A549 (cell line): Measurements from ENCODE around the gene ZDHHC9. TPM values are rescaled to one million over a fixed set of nuclear protein-coding genes. Genes with fewer than 3 reads are reported as not detected.

ENCODE experiments used
- ATAC-seq, 2 experiments: fragments of 200-7000 bp in 1 of 2; fragments of >200 bp in 1 of 2; cut with Nextera tagmentation in 1 of 2; cut with Tn5 transposase in 1 of 2; 3 replicates each; pipeline versions ENCODE4 v1.8.0 to v1.9.1; 2018 to 2020; ENCODE audit warnings: mild to moderate bottlenecking in 1 of 2, moderate library complexity in 1 of 2
- CTCF ChIA-PET: fragments of 300-600 bp; sonication (Branson Sonifier 250); formaldehyde crosslinking; extraction: SDS; loops from one replicate; lab custom pipeline; 2021; ENCODE audit warnings: antibody characterized with exemption, inconsistent platforms; lab: Yijun Ruan, JAX
- POLR2A ChIA-PET: fragments of 350-600 bp; formaldehyde crosslinking; extraction: SDS; loops from one replicate; lab custom pipeline; 2021; ENCODE audit warnings: antibody characterized with exemption, inconsistent platforms; lab: Yijun Ruan, JAX
- DNase-seq, 2 experiments: peaks; one replicate each; pipeline versions ENCODE4 v3.0.0 to v3.0.0-alpha.2; 2011 to 2016; ENCODE audit warnings: low read depth in 1 of 2, low spot score in 1 of 2
- FAIRE-seq: peaks from 2 replicates; lab custom pipeline; 2011; peaks lifted over from hg19 to GRCh38; lab: Jason Lieb, UNC
- H3K27ac ChIP-seq, 2 experiments: fragments of >200 bp; sonication (Bioruptor Twin); formaldehyde crosslinking; 3 replicates each; pipeline ENCODE4 v1.5.1; 2016 to 2017
- H3K4me1 ChIP-seq: fragments of >200 bp; sonication (Bioruptor Twin); formaldehyde crosslinking; 3 replicates; pipeline ENCODE4 v1.6.1; 2016
- H3K4me2 ChIP-seq: fragments of >200 bp; sonication (Bioruptor Twin); formaldehyde crosslinking; 3 replicates; pipeline ENCODE4 v1.6.1; 2016
- H3K4me3 ChIP-seq: fragments of >200 bp; sonication (Bioruptor Twin); formaldehyde crosslinking; 3 replicates; pipeline ENCODE4 v1.5.1; 2016
- H3K9me3 ChIP-seq: fragments of >200 bp; sonication (Bioruptor Twin); formaldehyde crosslinking; 3 replicates; pipeline ENCODE4 v1.6.1; 2016
- BHLHE40 ChIP-seq: IDR thresholded peaks from 2 replicates; pipeline ENCODE4 v1.6.1; 2012; ENCODE audit warnings: low read depth, low read length, inconsistent platforms
- CHD4 ChIP-seq: fragments of 200-600 bp; sonication (generic); IDR thresholded peaks from 2 replicates; pipeline ENCODE4 v1.6.1; 2016; ENCODE audit warnings: antibody characterized with exemption, mild to moderate bottlenecking, borderline replicate concordance
- CTCF ChIP-seq: fragments of >200 bp; sonication (Bioruptor Twin); formaldehyde crosslinking; IDR thresholded peaks from 3 replicates; pipeline ENCODE4 v1.5.1; 2016
- EHF ChIP-seq: fragments of 250-450 bp; sonication (Bioruptor Pico); IDR thresholded peaks from 2 replicates; pipeline ENCODE4 v1.5.0; 2020; ENCODE audit warnings: mild to moderate bottlenecking
- EHMT2 ChIP-seq: fragments of 200-600 bp; sonication (generic); IDR thresholded peaks from 2 replicates; pipeline ENCODE4 v1.6.1; 2016; ENCODE audit warnings: antibody characterized with exemption, low read depth, mild to moderate bottlenecking, moderate library complexity
- EP300 ChIP-seq, 2 experiments: fragments of >200 bp; sonication (Bioruptor Twin); formaldehyde crosslinking; IDR thresholded peaks; 2 replicates in 1 of 2; 3 replicates in 1 of 2; pipeline ENCODE4 v1.6.1; 2016 to 2017
- ESRRA ChIP-seq: fragments of 150-350 bp; IDR thresholded peaks from 2 replicates; pipeline ENCODE4 v1.6.1; 2014; ENCODE audit warnings: mild to moderate bottlenecking, low read length, borderline replicate concordance
- FOXS1 ChIP-seq: fragments of 250-450 bp; sonication (Bioruptor Pico); IDR thresholded peaks from 2 replicates; pipeline ENCODE4 v1.5.0; 2020; ENCODE audit warnings: mild to moderate bottlenecking, moderate library complexity
- HEYL ChIP-seq: fragments of 250-450 bp; sonication (Bioruptor Pico); IDR thresholded peaks from 2 replicates; pipeline ENCODE4 v1.8.0; 2021; ENCODE audit warnings: mild to moderate bottlenecking, moderate library complexity
- HOXA7 ChIP-seq: fragments of 250-450 bp; sonication (Bioruptor Pico); IDR thresholded peaks from 2 replicates; pipeline ENCODE4 v1.5.0; 2020; ENCODE audit warnings: mild to moderate bottlenecking, moderate library complexity
- JUN ChIP-seq, 2 experiments: fragments of >200 bp; sonication (Bioruptor Twin); formaldehyde crosslinking; IDR thresholded peaks; 2 replicates in 1 of 2; 3 replicates in 1 of 2; pipeline ENCODE4 v1.6.1; 2016 to 2017
- JUNB ChIP-seq: fragments of >200 bp; sonication (Bioruptor Twin); formaldehyde crosslinking; IDR thresholded peaks from 2 replicates; pipeline ENCODE4 v1.6.1; 2016
- NFE2L2 ChIP-seq: fragments of 150-350 bp; conservative IDR thresholded peaks from 2 replicates; pipeline ENCODE4 v1.6.1; 2014; ENCODE audit warnings: low read length
- NPAS2 ChIP-seq: fragments of 250-450 bp; sonication (Bioruptor Pico); IDR thresholded peaks from 2 replicates; pipeline ENCODE4 v1.8.0; 2022; ENCODE audit warnings: mild to moderate bottlenecking, moderate library complexity, borderline replicate concordance
- PHF8 ChIP-seq: fragments of 200-600 bp; sonication (generic); IDR thresholded peaks from 2 replicates; pipeline ENCODE4 v1.6.1; 2016; ENCODE audit warnings: low read depth, mild to moderate bottlenecking, antibody characterized with exemption, moderate library complexity, borderline replicate concordance
- RARB ChIP-seq: fragments of 250-450 bp; sonication (Bioruptor Pico); IDR thresholded peaks from 2 replicates; pipeline ENCODE4 v1.8.0; 2021; ENCODE audit warnings: mild to moderate bottlenecking, moderate library complexity
- REST ChIP-seq: fragments of 200-600 bp; sonication (generic); IDR thresholded peaks from 2 replicates; pipeline ENCODE4 v1.6.1; 2016; ENCODE audit warnings: antibody characterized with exemption, mild to moderate bottlenecking, moderate library complexity
- SMC3 ChIP-seq: fragments of >200 bp; sonication (Bioruptor Twin); formaldehyde crosslinking; IDR thresholded peaks from 3 replicates; pipeline ENCODE4 v1.6.1; 2018; ENCODE audit warnings: inconsistent platforms
- TP53 ChIP-seq: fragments of 250-450 bp; sonication (Bioruptor Pico); IDR thresholded peaks from 2 replicates; pipeline ENCODE4 v1.5.0; 2021; ENCODE audit warnings: mild to moderate bottlenecking, moderate library complexity
- ZC3H11A ChIP-seq: fragments of 450-650 bp; IDR thresholded peaks from 2 replicates; pipeline ENCODE4 v1.6.1; 2014; ENCODE audit warnings: antibody characterized with exemption, mild to moderate bottlenecking
- ZNF302 ChIP-seq: fragments of 250-450 bp; sonication (Bioruptor Pico); IDR thresholded peaks from 2 replicates; pipeline ENCODE4 v1.9.0; 2021; ENCODE audit warnings: inconsistent platforms, mild to moderate bottlenecking, moderate library complexity
- WGBS: methylation state at CpG from one replicate; pipeline ENCODE4 v1.1.6; 2017; ENCODE audit errors: missing lambda C conversion rate; 5-methylcytosine and 5-hydroxymethylcytosine counted together
- polyA plus RNA-seq, 4 experiments: library from polyadenylated mRNA; depleted of rRNA in 3 of 4; stranded (reverse); fragments of >200 nt; fragmentation: RNase III in 1 of 4; extraction: RNeasy Plus Mini Kit Qiagen cat#74134 plus additional on column Dnase treatment in 1 of 4; gene quantifications; 2 replicates in 3 of 4; 3 replicates in 1 of 4; pipeline ENCODE4 v1.2.3, GENCODE V29; 2011 to 2017
- TF ChIP-seq, protein P1 (sequence below): fragments of 450-650 bp; IDR thresholded peaks from 2 replicates; pipeline ENCODE4 v1.6.1; 2014; ENCODE audit warnings: antibody characterized with exemption
- TF ChIP-seq, protein P2 (sequence below): fragments of 150-350 bp; IDR thresholded peaks from 2 replicates; pipeline ENCODE4 v1.6.1; 2014; ENCODE audit warnings: low read depth, mild to moderate bottlenecking, low read length
- TF ChIP-seq, protein P3 (sequence below): IDR thresholded peaks from 2 replicates; pipeline ENCODE4 v1.6.1; 2012; ENCODE audit warnings: low read depth, borderline replicate concordance

ZDHHC9 gene
- polyA plus RNA-seq, 2 of the 4 experiments (the other 2 are of a cell fraction) = 20.2 to 50.6 TPM

GRCh38 chrX:129798888-129799287 lies 44.8 kb downstream of the ZDHHC9 start (continued):
- TF ChIP-seq, protein P1, sequence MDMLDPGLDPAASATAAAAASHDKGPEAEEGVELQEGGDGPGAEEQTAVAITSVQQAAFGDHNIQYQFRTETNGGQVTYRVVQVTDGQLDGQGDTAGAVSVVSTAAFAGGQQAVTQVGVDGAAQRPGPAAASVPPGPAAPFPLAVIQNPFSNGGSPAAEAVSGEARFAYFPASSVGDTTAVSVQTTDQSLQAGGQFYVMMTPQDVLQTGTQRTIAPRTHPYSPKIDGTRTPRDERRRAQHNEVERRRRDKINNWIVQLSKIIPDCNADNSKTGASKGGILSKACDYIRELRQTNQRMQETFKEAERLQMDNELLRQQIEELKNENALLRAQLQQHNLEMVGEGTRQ = no peak
- TF ChIP-seq RARB = no peak

GRCh38 chrX:129798456-129798855 lies 45.2 kb downstream of the ZDHHC9 start:
- H3K27ac ChIP-seq = no peak overlapping the region
- H3K4me2 ChIP-seq = no peak overlapping the region
- TF ChIP-seq EP300 (IDR thresholded peaks at IDR 0.05) (no peak), JUN (IDR thresholded peaks at IDR 0.05) (no peak), TP53 (no peak)
- 82% methylated on average over 3 of the region's 3 CpGs for WGBS
- no peaks in the 10 kb centered on the region for H3K4me1 ChIP-seq
- CTCF ChIA-PET = no interaction called here
- no peaks in the 10 kb centered on the region for H3K9me3 ChIP-seq
- ATAC-seq (no peak), DNase-seq (no peak), FAIRE-seq (no peak)
- no peak overlapping the region for H3K4me3 ChIP-seq
- POLR2A ChIA-PET = no interaction called here

- 100% methylated on average over 2 of the region's 4 CpGs for WGBS
- Histone ChIP-seq H3K9me3 (no peaks in the 10 kb centered on the region), H3K4me2 (no peak overlapping the region), H3K4me1 (no peaks in the 10 kb centered on the region), H3K27ac (no peak overlapping the region), H3K4me3 (no peak overlapping the region)
- POLR2A ChIA-PET = no interaction called here
- DNase-seq = no peak
- no peak for FAIRE-seq
- no peak for ATAC-seq
- TF ChIP-seq EHF (CRISPR knock-in tag) (no peak), ZC3H11A (no peak), TP53 (no peak), ZNF302 (CRISPR knock-in tag) (no peak), NFE2L2 (no peak), JUNB (no peak), ESRRA (no peak), CTCF (no peak), BHLHE40 (no peak), PHF8 (no peak), NPAS2 (CRISPR knock-in tag) (no peak), EHMT2 (no peak)
- CTCF ChIA-PET = interaction anchor here (0.9 kb wide), 1 partner anchor 142 kb away, joined by 3 read pairs; the partner anchor contains the start of gene APLN
These were observed 46.3 kb downstream of the ZDHHC9 start for GRCh38 chrX:129797251-129797906.

DNA sequence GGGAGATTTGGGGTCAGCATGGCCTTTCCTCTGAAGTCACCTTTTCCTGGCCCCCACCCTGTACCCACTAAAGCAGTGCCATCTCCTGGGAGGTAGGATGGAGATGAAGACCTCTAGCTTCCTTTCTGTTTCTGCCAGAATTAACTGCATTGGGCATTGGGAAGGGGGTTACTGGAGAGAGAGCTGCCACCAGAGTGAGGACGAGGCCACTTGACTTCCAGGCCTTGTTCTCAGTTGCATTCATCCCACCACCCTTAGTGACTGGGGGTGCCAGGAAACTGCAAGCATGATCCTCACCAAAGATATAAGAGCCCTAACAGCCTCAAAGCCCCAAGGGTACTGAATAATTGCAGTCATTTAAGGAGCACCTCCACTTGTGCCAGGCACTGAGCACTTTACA lies 48.1 kb downstream of the ZDHHC9 start:
- TF ChIP-seq RARB = no peak
- TF ChIP-seq, protein P2, sequence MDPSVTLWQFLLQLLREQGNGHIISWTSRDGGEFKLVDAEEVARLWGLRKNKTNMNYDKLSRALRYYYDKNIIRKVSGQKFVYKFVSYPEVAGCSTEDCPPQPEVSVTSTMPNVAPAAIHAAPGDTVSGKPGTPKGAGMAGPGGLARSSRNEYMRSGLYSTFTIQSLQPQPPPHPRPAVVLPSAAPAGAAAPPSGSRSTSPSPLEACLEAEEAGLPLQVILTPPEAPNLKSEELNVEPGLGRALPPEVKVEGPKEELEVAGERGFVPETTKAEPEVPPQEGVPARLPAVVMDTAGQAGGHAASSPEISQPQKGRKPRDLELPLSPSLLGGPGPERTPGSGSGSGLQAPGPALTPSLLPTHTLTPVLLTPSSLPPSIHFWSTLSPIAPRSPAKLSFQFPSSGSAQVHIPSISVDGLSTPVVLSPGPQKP = no peak
- no peak for TF ChIP-seq EHMT2
- TF ChIP-seq, protein P3, sequence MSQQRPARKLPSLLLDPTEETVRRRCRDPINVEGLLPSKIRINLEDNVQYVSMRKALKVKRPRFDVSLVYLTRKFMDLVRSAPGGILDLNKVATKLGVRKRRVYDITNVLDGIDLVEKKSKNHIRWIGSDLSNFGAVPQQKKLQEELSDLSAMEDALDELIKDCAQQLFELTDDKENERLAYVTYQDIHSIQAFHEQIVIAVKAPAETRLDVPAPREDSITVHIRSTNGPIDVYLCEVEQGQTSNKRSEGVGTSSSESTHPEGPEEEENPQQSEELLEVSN = no peak
- TF ChIP-seq CHD4 = no peak
- no peak for TF ChIP-seq HEYL
- TF ChIP-seq REST = no peak
- no peak for TF ChIP-seq FOXS1 (CRISPR knock-in tag)
- no peak for TF ChIP-seq HOXA7
- no peak for TF ChIP-seq NPAS2 (CRISPR knock-in tag)
- TF ChIP-seq SMC3 = no peak
- TF ChIP-seq, all 56 proteins: peak for 0
- Histone ChIP-seq H3K4me3 (no peak overlapping the region), H3K27ac (no peak overlapping the region), H3K4me1 (no peaks in the 10 kb centered on the region), H3K4me2 (no peak overlapping the region), H3K9me3 (no peaks in the 10 kb centered on the region)
- DNase-seq (no peak), ATAC-seq (no peak), FAIRE-seq (no peak)
- POLR2A ChIA-PET = no interaction called here
- CTCF ChIA-PET = interaction anchor here (1.1 kb wide), 1 partner anchor 36 kb away, joined by 3 read pairs; no protein-coding TSS in a partner anchor
- 90% methylated on average over 1 of the region's 1 CpG for WGBS
